Smooth muscle cell (in vitro differentiated cells): ENCODE results near the gene TSPEAR. TPM values are rescaled to one million over a fixed set of nuclear protein-coding genes. Genes with fewer than 3 reads are reported as not detected.
"Not testable (repeated sequence)": the region's sequence is repeated elsewhere in the genome, so short reads cannot be mapped to it uniquely, and the experiment has no call there.

Experiments used
- DNase-seq: peaks from one replicate; lab custom pipeline; 2025; ENCODE audit not compliant: unreplicated experiment; lab: John Stamatoyannopoulos, UW
- H2AFZ ChIP-seq: fragments of 200-600 bp; sonication (generic); 2 replicates; pipeline ENCODE4 v1.6.0; 2016; ENCODE audit warnings: antibody characterized with exemption, low read depth, mild to moderate bottlenecking
- H3F3A ChIP-seq: fragments of 200-600 bp; sonication (generic); 2 replicates; pipeline ENCODE4 v1.6.0; 2017; ENCODE audit warnings: antibody characterized with exemption, low read depth
- H3K27ac ChIP-seq: fragments of 200-600 bp; sonication (generic); 2 replicates; pipeline ENCODE4 v1.5.1; 2016; ENCODE audit warnings: low read depth, mild to moderate bottlenecking
- H3K27me3 ChIP-seq: fragments of 200-600 bp; sonication (generic); 2 replicates; pipeline ENCODE4 v1.6.1; 2016; ENCODE audit warnings: low read depth, mild to moderate bottlenecking
- H3K36me3 ChIP-seq: fragments of 200-600 bp; sonication (generic); 2 replicates; pipeline ENCODE4 v1.5.1; 2016; ENCODE audit warnings: low read depth
- H3K4me1 ChIP-seq: fragments of 200-600 bp; sonication (generic); 2 replicates; pipeline ENCODE4 v1.5.1; 2016; ENCODE audit warnings: low read depth
- H3K4me2 ChIP-seq: fragments of 200-600 bp; sonication (generic); 2 replicates; pipeline ENCODE4 v1.6.0; 2016; ENCODE audit warnings: mild to moderate bottlenecking
- H3K4me3 ChIP-seq: fragments of 200-600 bp; sonication (generic); 2 replicates; pipeline ENCODE4 v1.5.1; 2016; ENCODE audit warnings: mild to moderate bottlenecking
- H3K79me2 ChIP-seq: fragments of 200-600 bp; sonication (generic); 2 replicates; pipeline ENCODE4 v1.6.0; 2016; ENCODE audit warnings: low read depth, mild to moderate bottlenecking
- H3K9ac ChIP-seq: fragments of 200-600 bp; sonication (generic); 2 replicates; pipeline ENCODE4 v1.6.0; 2016; ENCODE audit warnings: low read depth
- H3K9me3 ChIP-seq: fragments of 200-600 bp; sonication (generic); replicated peaks from 2 replicates; pipeline ENCODE4 v1.5.1; 2016; ENCODE audit warnings: low read depth
- H4K20me1 ChIP-seq: fragments of 200-600 bp; sonication (generic); 2 replicates; pipeline ENCODE4 v1.6.0; 2016; ENCODE audit warnings: low read depth
- CTCF ChIP-seq: fragments of 200-600 bp; sonication (generic); IDR thresholded peaks from 2 replicates; pipeline ENCODE4 v1.5.1; 2017; ENCODE audit warnings: borderline replicate concordance, mild to moderate bottlenecking, antibody characterized with exemption; ENCODE audit not compliant: insufficient read depth, poor library complexity, severe bottlenecking
- WGBS: methylation state at CpG from one replicate; pipeline ENCODE4 v1.1.7; 2016; ENCODE audit warnings: low lambda C conversion rate; 5-methylcytosine and 5-hydroxymethylcytosine counted together
- polyA plus RNA-seq: library from polyadenylated mRNA; unstranded; fragments of >200 nt; fragmentation: Nextera tagmentation; extraction: Ambion mirVana; gene quantifications from 2 replicates; pipeline ENCODE4 v1.2.1, GENCODE V29; 2016
- total RNA-seq: library from RNA; depleted of rRNA; stranded (reverse); fragments of >200 nt; gene quantifications from 2 replicates; pipeline ENCODE4 v1.2.3, GENCODE V29; 2014

The TSPEAR gene
- total and polyA plus RNA-seq, 2 experiments from 2014 or later: 0.71 TPM; not detected in 1

- Histone ChIP-seq H3K27ac (no peak overlapping the region), H4K20me1 (no peaks in the 10 kb centered on the region), H3K36me3 (no peaks in the 10 kb centered on the region), H3K4me1 (no peaks in the 10 kb centered on the region), H3K4me2 (no peak overlapping the region), H2AFZ (no peak overlapping the region), H3K9me3 (no peaks in the 10 kb centered on the region), H3K4me3 (no peak overlapping the region), H3K27me3 (no peaks in the 10 kb centered on the region), H3F3A (no peaks in the 10 kb centered on the region), H3K9ac (no peak overlapping the region), H3K79me2 (no peaks in the 10 kb centered on the region)
- no peak for TF ChIP-seq CTCF
- 84% methylated on average over 33 of the region's 33 CpGs for WGBS
- DNase-seq: no peak
Observed at GRCh38 chr21:44648557-44649311, 62.6 kb downstream of the TSPEAR start.

- H3K4me3 ChIP-seq: no peak overlapping the region
- H3K4me1 ChIP-seq: no peaks in the 10 kb centered on the region
- 69% methylated on average over 8 of the region's 8 CpGs for WGBS
- no peak overlapping the region for H3K4me2 ChIP-seq
- no peaks in the 10 kb centered on the region for H3K9me3 ChIP-seq
- no peak overlapping the region for H3K9ac ChIP-seq
- H3K36me3 ChIP-seq: no peaks in the 10 kb centered on the region
- no peak for TF ChIP-seq CTCF
- H3K27me3 ChIP-seq: no peaks in the 10 kb centered on the region
- no peak overlapping the region for H3K27ac ChIP-seq
- DNase-seq: no peak
- no peaks in the 10 kb centered on the region for H3K79me2 ChIP-seq
- H2AFZ ChIP-seq: no peak overlapping the region
- no peaks in the 10 kb centered on the region for H4K20me1 ChIP-seq
- H3F3A ChIP-seq: no peaks in the 10 kb centered on the region
Observed at GRCh38 chr21:44647222-44647552, 64.2 kb downstream of the TSPEAR start.

GRCh38 chr21:44646366-44647221, 64.8 kb downstream of the TSPEAR start, which contains the start of gene KRTAP10-11:
Gene KRTAP10-11, plus strand, starts transcription at chr21:44646414. Its CDS starts 45 bp downstream, at chr21:44646459.
- not testable (repeated sequence) for DNase-seq, H3K36me3 ChIP-seq, H3K4me1 ChIP-seq, H3K27me3 ChIP-seq, H4K20me1 ChIP-seq, H3K27ac ChIP-seq, H3K4me3 ChIP-seq, H3K9me3 ChIP-seq, H3K9ac ChIP-seq, H3K79me2 ChIP-seq, H3F3A ChIP-seq, H2AFZ ChIP-seq, H3K4me2 ChIP-seq
- 90% methylated on average over 20 of the region's 21 CpGs for WGBS

GRCh38 chr21:44644878-44645277, 66.5 kb downstream of the TSPEAR start:
- no peak overlapping the region for H3K9ac ChIP-seq
- no peaks in the 10 kb centered on the region for H3K79me2 ChIP-seq
- H3K27ac ChIP-seq: no peak overlapping the region
- H3K9me3 ChIP-seq: no peaks in the 10 kb centered on the region
- no peaks in the 10 kb centered on the region for H3F3A ChIP-seq
- no peaks in the 10 kb centered on the region for H4K20me1 ChIP-seq
- WGBS: 72% methylated on average over 2 of the region's 2 CpGs
- H3K27me3 ChIP-seq: no peaks in the 10 kb centered on the region
- H3K4me3 ChIP-seq: no peak overlapping the region
- no peaks in the 10 kb centered on the region for H3K4me1 ChIP-seq
- no peak overlapping the region for H2AFZ ChIP-seq
- H3K4me2 ChIP-seq: no peak overlapping the region
- no peaks in the 10 kb centered on the region for H3K36me3 ChIP-seq
- no peak for TF ChIP-seq CTCF
- no peak for DNase-seq
